Tongue (tissue), 2 donors: ENCODE data around the gene MTHFD1L. TPM values are rescaled to one million over a fixed set of nuclear protein-coding genes. Genes with fewer than 3 reads are reported as not detected.
"Not testable (repeated sequence)": the region's sequence is repeated elsewhere in the genome, so short reads cannot be mapped to it uniquely, and the experiment has no call there.

Experiments
- DNase-seq: peaks from one replicate; pipeline ENCODE4 v3.0.0-alpha.2; 2015
- total RNA-seq: library from RNA; depleted of rRNA; stranded (reverse); fragments of >200 nt; gene quantifications from one replicate; pipeline ENCODE4 v1.2.3, GENCODE V29; 2014

MTHFD1L gene
- total RNA-seq, 1 donor from 2014 or later: 14.5 TPM

DNA sequence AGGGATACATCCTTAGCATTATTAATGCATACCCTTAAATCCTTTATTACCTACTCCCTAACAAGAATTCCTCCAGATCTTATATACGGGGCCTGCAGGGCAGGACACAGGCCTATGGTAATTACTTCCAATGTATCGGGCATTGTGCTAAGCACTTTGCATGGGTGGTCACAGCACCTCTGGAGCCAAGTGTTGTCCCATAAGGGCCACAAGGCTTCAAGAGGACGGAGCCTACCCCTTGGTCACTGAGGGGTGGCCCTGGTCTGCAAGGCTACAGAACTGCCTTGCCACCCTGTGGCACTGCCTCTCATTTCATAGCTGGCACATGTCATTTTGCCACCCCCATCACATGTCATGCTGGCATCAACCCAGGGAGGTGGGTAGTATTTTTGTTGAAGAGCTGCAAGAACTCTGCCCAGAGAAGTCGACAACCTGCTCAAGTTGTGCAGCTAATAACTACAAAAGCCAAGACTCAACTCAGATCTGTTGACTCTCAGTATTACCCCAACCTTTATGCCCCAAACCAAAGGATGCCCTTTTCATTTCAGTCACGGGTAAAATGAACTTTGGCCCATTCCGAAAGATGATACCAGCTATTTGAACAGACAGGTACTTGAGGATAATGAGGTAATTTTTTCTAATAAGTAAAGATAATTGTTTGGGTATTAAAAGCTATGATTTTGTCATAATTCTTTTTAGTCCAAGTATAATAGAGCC, 230.2 kb downstream of the MTHFD1L start:
- DNase-seq: no peak

GRCh38 chr6:151096255-151096612, 230.7 kb downstream of the MTHFD1L start:
- DNase-seq: no peak

DNA sequence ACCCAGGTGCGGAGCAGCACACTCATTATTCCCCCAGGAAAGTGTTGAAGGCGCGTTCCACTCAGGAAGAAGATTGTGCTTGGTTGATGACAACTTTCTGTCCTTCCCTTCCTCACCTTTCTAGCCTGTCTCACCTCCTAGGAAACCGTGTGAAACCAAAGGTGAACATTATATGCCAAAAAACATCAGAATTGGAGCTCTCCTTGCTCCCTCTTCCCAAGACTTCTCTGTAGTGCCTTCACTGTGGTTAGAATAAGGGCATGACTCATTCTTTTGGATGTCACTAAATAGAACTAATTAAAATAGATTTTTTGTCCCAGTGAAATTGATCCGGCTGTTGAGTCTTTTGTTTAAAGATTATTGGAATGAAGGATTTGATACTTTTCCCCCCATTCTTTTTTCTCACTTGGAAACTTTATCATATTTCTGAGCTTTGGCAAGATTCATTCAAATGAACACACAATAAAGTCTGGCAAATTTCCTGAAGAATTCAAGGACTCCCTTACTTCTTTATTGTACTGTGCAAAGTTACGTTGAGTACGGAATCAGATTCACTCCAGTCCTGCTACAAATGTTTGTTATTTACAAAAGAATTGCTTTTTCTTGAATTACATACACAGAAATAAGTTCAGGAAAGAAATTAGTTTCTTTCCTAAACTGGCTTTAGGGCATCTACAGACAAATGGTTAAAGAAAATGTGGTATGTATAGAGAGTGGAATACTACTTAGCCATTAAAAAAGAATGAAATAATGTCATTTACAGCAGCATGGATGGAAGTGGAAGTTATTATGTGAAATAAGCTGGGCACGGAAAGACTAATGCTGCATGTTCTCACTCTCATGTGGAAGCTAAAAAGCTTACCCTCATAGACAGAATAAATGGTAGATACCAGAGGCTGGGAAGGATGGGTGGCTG, 231.4 kb downstream of the MTHFD1L start:
- DNase-seq: no peak

DNA sequence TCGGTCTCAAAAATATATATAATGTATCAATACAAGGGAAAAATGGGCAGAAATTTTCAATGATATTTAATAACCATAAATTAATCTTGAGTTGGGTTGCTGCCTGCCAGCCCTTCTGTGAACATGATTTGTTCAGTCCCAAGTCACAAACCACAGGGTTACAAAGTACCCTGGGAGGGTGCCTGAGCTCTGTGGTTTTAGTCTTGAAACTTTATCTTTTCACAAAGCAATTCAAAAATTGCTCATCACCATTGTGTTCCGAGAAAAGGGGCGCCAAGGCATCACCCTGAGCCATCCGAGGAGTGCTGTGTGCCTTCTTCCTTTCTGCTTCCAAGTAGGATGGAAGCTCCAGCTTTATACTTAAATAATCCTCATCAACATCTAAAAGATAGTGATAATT, 232.7 kb downstream of the MTHFD1L start:
- DNase-seq: no peak

GRCh38 chr6:151100326-151100725, 234.8 kb downstream of the MTHFD1L start:
- no peak for DNase-seq

- peak; percentile 50 for DNase-seq
These were observed 235.8 kb downstream of the MTHFD1L start for GRCh38 chr6:151101161-151101815.

- DNase-seq: peak; percentile 50
These were observed 236.6 kb downstream of the MTHFD1L start for GRCh38 chr6:151101816-151102694.

DNA sequence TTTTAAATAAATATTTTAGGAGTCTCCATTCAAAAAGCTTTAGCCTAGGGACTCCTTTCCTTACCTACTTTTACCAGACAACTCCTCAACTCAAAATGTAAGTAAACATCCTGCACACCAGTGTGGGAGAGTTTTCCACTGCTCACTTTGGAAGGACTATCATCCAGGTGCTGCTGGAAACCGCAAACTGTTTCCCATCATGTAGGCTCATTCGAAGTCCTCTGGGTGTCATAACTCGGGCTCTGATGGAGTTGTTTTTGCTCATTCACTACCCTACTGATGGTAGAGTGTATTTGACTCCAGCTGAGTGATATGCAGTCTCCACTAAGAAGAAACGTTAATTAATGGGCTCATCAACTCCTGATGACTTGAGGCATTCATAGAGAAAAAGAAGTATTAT, 237.8 kb downstream of the MTHFD1L start:
- DNase-seq: peak; percentile 72

DNA sequence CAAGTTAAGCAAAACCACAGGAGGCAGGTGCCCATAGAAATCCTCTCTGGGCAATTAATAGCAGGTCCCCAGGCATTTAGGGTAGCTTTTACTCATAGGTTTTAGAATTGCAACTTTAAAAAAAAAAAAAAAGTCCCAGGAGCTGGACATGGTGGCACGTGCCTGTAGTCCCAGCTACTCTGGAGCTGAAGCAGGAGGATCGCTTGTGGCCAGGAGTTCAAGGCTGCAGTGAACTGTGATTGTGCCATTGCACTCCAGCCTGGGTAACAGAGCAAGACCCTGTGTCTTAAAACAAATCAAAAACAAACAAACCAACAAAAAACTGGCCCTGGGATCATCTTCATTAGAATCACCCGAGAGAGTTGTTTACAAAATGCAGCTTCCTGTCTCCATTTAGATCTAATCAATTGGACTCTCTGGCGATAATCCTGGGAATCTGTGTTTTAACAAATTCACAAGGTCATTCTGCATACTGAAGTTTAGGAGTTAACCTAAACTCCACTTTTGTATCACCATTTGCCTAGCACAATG, 242.5 kb downstream of the MTHFD1L start:
- DNase-seq: no peak

GRCh38 chr6:151108548-151108947, 243.0 kb downstream of the MTHFD1L start:
- DNase-seq: no peak

- DNase-seq: no peak
These were observed 243.9 kb downstream of the MTHFD1L start for GRCh38 chr6:151109361-151109760.

DNA sequence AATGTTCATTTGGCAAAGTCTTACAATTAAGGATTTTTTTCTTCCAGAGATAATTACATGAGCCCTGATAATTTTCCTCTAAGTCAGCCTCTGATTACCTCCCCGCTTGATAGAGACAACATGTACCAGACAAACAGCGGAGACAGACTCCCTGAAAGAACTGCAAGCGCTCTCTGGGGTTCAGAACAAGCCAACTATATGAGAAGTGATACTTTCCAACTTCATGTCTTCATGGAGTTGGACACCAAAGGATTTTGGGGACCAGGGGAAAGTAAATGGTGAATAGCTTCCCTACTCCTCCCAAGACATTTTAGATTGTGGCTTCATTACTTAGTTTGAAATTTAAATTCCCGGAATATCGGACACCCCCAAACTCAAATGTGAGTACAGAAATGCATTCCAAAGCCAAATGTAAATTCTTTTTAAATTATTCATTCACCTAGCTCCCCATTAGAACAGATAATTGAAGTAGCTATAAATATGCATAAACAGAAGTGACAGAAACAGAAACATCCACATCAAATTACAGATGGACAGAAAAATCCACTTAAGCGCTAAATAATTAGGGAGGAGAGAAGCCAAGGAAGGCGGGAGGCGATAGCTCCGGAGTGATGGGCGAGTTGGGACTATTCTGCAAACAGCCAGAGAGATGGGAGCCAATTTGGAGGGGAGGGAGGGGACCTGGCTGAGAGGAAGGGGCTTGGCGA, 244.5 kb downstream of the MTHFD1L start:
- DNase-seq: no peak

GRCh38 chr6:151110576-151110905, 245.0 kb downstream of the MTHFD1L start:
- DNase-seq: no peak

- DNase-seq: no peak
These were observed 246.2 kb downstream of the MTHFD1L start for GRCh38 chr6:151111670-151112069.

DNA sequence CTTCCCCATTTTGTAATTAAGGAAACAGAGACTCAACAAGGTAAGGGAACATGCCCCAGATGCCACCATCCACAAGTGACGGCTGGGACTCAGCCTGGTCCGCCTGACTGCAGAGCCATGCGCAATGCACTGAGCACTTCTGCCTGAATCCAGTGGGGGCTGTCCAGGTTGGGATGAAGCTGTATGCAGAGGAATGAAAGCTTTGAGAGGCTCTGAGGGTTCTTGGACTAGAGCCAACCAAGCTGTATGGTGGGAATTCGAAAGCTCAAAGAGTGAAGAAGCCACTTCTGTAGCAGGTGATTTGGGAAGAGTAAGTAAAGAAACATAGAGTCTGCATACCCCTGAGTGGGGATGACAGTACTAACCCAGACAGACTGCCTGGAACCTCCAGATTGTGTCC, 246.6 kb downstream of the MTHFD1L start:
- DNase-seq: peak; percentile 53

DNA sequence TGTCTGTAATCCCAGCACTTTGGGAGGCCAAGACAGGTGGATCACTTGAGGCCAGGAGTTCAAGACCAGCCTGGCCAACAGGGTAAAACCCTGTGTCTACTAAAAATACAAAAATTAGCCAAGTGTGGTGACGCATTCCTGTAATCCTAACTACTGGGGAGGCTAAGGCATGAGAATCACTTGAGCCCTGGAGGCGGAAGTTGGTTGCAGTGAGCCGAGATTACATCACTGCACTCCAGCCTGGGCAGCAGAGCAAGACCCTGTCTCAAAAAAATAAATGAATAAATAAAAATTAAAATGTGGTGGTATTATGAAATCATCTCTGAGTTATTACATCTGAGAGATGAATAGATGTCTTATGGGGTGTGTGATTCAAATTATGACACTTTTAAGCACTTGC, 247.4 kb downstream of the MTHFD1L start:
- DNase-seq: not testable (repeated sequence)

DNA sequence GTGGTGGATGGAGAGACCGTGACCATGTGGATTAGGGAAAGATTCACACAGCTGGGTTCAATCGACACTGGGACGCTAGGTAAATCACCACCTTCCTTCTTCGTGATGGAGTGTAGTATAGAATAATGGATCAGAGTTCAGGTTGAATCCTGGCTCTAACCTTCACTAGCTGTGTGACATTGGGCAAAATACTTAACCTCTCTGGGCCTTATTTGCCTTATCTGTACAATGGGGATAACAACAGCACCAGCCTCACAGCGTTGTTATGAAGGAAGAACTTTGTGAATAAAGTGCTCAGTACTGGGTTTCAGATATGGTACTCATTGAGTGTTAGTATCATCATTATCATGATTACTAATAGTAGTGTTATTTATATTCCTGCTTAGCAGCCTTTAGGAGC, 248.1 kb downstream of the MTHFD1L start:
- DNase-seq: no peak

DNA sequence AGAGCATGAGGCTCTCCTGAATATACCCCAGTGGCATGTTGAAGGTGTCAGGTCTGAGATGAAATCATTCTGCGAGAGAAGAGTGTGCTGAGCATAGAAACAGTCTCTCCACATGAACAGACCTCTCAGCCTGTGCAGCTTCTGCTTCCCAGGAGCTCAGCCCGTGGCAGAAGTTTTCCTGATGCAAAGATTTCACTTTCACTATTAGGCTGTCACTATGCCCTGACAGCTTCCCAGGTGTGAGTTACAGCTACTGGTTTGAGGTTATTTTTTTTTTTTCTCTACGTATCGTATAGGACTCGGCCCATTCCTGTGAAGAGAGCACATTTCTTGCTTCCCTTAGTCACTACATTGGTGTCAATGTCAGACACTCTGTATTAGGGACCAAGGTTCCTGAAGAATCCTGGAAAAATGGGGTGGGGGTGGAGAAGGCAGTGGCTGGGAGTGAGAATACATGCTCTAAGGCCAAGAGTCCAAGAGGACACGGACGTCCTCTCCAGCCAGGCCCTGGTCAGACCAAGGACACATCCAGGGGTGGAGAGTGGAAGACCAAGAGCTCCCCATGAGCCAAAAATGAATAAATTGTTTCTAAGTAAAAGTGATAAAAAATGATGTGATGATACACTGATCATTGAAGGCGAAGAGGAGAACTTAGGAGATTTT, 253.1 kb downstream of the MTHFD1L start:
- DNase-seq: no peak

- no peak for DNase-seq
These were observed 254.5 kb downstream of the MTHFD1L start for GRCh38 chr6:151119823-151120524.

DNA sequence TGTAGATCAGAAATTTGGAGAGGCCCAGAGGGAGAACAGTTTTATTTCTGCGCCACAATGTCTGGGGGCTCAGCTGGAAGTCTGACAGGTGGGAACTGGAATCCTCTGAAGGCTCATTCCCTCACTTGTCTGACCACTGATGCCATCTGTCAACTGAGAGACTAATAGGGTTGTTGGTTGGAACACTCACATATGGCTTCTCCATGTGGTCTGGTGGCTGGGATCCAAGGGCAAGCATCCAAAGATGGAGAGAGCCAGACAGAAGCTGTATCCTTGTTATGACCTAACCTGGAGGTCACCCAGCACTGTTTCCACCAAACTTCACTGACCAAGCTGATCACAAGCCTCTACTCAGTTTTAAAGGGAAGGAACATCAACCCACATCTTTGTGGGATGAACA, 256.4 kb downstream of the MTHFD1L start:
- DNase-seq: peak; percentile 75
